22Rv1 (cell line): Measurements from ENCODE around the gene SIX4.
A peak's percentile ranks its signal among the peaks of the same experiment; 100 is the strongest.

ENCODE experiments used
- H3K27ac ChIP-seq: fragments of 450-650 bp; 2 replicates; pipeline ENCODE4 v1.5.1; 2017
- CTCF ChIP-seq: fragments of 450-650 bp; IDR thresholded peaks from 2 replicates; pipeline ENCODE4 v1.5.1; 2017; ENCODE audit warnings: mild to moderate bottlenecking
- ZFX ChIP-seq: fragments of 450-650 bp; IDR thresholded peaks from 2 replicates; pipeline ENCODE4 v1.6.1; 2017; ENCODE audit warnings: antibody characterized with exemption, borderline replicate concordance

Gene SIX4

GRCh38 chr14:60757567-60758002 is 33.4 kb upstream of the SIX4 start:
- H3K27ac ChIP-seq = no peak overlapping the region
- TF ChIP-seq ZFX (no peak), CTCF (no peak)

DNA sequence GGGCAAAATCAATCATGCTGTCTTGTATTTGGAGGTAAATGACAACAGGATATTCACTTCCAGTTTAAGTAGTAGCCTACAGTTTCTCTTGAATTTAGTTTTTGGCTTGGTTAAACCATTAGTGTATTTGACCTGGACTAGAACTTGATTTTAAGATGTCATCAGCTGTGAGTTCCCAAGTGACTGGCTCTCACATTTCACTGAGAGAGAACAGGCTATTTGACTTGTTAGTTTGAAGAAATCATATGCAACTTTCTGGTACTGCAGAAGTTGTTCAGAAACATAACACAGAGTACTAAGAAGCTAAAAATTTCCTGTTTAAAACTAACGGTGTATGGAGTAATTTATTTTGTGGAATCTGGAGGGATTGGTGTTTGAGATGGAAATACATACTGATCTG is 32.7 kb upstream of the SIX4 start:
- TF ChIP-seq ZFX = no peak
- TF ChIP-seq CTCF = no peak
- no peak overlapping the region for H3K27ac ChIP-seq

GRCh38 chr14:60753264-60754119 is 29.3 kb upstream of the SIX4 start:
- TF ChIP-seq CTCF (no peak), ZFX (no peak)
- no peak overlapping the region for H3K27ac ChIP-seq

DNA sequence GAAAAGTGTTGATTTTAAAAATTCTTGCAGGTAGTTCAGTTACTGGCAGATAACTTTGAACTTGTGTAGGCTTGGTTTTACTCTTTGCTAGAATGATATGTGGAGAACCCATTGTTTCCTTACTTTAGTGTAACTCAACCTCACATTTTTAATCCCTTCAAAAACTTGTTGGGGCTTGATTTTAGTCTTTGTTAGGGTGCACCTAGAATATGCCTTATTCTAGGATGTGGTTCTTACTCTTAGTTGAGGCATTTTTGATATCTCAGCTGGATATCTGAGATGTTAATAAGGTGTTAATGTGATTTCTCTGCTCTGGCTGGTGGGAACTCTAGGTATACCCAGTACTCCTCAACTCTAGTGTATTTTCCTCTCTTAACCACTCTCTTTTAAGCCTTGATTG is 20.4 kb upstream of the SIX4 start:
- no peak for TF ChIP-seq CTCF
- no peak for TF ChIP-seq ZFX

DNA sequence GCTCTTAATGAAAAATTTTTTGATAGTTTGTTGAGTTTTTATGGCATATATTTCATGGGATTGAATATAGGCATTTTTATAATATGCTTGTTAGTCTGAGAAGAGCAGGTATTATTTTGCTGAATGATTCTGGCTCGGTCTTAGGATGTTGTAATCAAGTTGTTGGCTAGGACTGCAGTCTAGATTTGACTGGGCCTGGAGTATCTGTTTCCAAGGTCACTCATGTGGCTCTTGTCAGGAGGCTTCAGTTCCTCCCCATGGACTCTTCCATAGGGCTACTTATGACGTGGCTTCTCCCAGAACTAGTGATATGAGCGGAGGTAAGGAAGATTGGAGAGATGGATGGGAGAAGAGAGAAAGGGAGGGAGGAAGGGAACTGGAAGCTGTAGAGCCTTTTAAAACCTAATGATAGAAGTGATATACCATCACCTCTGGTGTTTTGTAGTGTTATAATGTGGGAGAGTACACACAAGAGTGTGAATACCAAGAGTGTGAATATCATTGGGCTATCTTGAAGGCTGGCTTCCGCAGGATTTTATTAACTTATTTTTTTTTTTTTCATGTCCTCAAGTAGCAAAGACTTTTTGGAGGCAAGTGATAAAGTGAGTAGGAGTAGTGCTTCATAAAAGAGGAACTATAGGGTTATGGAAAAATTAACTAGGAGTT is 14.8 kb upstream of the SIX4 start:
- no peak overlapping the region for H3K27ac ChIP-seq
- no peak for TF ChIP-seq ZFX
- TF ChIP-seq CTCF = no peak

More for the DNA sequence above, 20.4 kb upstream of the SIX4 start:
- H3K27ac ChIP-seq = no peak overlapping the region

DNA sequence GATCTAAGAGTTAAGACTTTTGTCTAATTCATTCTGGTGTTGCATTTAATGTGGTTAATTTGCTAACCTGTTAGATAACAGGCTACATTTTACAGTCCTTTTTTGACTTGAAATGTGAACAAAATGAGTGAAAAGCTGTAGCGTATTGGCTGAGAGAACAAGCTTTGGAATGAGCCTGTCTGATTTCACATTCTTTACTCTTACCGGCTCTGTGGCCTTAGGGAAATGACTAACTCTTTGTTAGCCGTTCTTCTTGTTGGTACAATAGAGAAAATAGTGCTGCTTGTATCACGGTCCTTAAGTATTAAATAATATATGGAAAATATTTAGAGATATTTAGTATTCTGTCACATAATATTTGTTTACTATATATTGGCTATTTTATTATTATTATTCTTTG is 12.3 kb upstream of the SIX4 start:
- no peak overlapping the region for H3K27ac ChIP-seq
- TF ChIP-seq CTCF (no peak), ZFX (no peak)

- peak overlapping the region; percentile 64 for H3K27ac ChIP-seq
- TF ChIP-seq ZFX (no peak), CTCF (no peak)
Measured at GRCh38 chr14:60735416-60735815, 11.3 kb upstream of the SIX4 start.
